ENCODE results near the gene REXO1.

The REXO1 gene

DNA sequence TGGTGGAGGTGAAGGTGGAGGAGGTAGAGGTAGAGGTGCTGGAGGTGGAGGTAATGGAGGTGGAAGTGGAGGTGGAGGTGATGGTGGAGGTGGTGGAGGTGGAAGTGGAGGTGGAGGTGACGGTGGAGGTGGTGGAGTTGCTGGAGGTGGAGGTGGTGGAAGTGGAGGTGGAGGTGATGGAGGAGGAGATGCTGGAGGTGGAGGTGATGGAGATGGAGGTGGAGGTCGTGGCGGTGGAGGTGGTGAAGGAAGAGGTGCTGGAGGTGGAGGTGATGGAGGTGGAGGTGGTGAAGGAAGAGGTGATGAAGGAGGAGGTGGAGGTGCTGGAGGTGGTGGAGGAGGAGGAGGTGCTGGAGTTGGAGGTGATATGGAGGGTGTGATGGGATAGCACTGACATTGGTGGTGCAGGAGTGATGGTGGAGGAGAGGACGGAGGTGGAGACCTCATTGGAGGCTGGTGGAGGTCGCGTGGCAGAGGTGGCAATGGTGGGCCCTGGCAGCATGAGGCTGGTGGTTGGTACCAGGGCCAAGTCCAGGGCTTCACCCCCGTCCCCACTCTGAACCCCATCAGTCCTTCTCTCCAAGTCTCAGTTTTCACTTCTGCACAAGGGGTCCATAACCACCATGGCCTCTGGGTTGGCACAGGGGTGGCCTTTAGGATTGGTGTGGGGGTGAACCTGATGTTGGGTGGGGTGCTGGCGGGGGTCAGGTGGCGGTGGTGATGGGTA is 79.2 kb downstream of the REXO1 start (continued):
- TF ChIP-seq, protein P1, sequence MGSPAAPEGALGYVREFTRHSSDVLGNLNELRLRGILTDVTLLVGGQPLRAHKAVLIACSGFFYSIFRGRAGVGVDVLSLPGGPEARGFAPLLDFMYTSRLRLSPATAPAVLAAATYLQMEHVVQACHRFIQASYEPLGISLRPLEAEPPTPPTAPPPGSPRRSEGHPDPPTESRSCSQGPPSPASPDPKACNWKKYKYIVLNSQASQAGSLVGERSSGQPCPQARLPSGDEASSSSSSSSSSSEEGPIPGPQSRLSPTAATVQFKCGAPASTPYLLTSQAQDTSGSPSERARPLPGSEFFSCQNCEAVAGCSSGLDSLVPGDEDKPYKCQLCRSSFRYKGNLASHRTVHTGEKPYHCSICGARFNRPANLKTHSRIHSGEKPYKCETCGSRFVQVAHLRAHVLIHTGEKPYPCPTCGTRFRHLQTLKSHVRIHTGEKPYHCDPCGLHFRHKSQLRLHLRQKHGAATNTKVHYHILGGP (tag by site-specific recombination; IDR thresholded peaks at IDR 0.05), result no peak
- TF ChIP-seq ZNF626 (tag by site-specific recombination; IDR thresholded peaks at IDR 0.05), result no peak
- TF ChIP-seq ZNF404 (tag by site-specific recombination; IDR thresholded peaks at IDR 0.05), result no peak
- no peak for TF ChIP-seq PRDM1 (tag by site-specific recombination; IDR thresholded peaks at IDR 0.05)
- TF ChIP-seq ZNF658 (tag by site-specific recombination; IDR thresholded peaks at IDR 0.05), result no peak
- TF ChIP-seq, protein P2, sequence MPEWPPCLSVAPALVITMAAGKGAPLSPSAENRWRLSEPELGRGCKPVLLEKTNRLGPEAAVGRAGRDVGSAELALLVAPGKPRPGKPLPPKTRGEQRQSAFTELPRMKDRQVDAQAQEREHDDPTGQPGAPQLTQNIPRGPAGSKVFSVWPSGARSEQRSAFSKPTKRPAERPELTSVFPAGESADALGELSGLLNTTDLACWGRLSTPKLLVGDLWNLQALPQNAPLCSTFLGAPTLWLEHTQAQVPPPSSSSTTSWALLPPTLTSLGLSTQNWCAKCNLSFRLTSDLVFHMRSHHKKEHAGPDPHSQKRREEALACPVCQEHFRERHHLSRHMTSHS (tag by site-specific recombination; IDR thresholded peaks at IDR 0.05), result no peak
- TF ChIP-seq HOXC10 (CRISPR knock-in tag; IDR thresholded peaks at IDR 0.05), result no peak
- TF ChIP-seq ZNF747 (tag by site-specific recombination; IDR thresholded peaks at IDR 0.05), result no peak
- TF ChIP-seq ZNF121 (tag by site-specific recombination; IDR thresholded peaks at IDR 0.05), result no peak
- 0 out of 2 replicates have a peak, but pooled peaks have one; percentile 26 for TF ChIP-seq ZNF23 (tag by site-specific recombination; IDR thresholded peaks at IDR 0.05; ENCODE audit: borderline replicate concordance)
- TF ChIP-seq ZNF791 (tag by site-specific recombination; IDR thresholded peaks at IDR 0.05), result no peak
- TF ChIP-seq, protein P3, sequence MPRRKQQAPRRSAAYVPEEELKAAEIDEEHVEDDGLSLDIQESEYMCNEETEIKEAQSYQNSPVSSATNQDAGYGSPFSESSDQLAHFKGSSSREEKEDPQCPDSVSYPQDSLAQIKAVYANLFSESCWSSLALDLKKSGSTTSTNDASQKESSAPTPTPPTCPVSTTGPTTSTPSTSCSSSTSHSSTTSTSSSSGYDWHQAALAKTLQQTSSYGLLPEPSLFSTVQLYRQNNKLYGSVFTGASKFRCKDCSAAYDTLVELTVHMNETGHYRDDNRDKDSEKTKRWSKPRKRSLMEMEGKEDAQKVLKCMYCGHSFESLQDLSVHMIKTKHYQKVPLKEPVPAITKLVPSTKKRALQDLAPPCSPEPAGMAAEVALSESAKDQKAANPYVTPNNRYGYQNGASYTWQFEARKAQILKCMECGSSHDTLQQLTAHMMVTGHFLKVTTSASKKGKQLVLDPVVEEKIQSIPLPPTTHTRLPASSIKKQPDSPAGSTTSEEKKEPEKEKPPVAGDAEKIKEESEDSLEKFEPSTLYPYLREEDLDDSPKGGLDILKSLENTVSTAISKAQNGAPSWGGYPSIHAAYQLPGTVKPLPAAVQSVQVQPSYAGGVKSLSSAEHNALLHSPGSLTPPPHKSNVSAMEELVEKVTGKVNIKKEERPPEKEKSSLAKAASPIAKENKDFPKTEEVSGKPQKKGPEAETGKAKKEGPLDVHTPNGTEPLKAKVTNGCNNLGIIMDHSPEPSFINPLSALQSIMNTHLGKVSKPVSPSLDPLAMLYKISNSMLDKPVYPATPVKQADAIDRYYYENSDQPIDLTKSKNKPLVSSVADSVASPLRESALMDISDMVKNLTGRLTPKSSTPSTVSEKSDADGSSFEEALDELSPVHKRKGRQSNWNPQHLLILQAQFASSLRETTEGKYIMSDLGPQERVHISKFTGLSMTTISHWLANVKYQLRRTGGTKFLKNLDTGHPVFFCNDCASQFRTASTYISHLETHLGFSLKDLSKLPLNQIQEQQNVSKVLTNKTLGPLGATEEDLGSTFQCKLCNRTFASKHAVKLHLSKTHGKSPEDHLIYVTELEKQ (tag by site-specific recombination; IDR thresholded peaks at IDR 0.05; ENCODE audit: borderline replicate concordance), result no peak
- TF ChIP-seq, protein P4, sequence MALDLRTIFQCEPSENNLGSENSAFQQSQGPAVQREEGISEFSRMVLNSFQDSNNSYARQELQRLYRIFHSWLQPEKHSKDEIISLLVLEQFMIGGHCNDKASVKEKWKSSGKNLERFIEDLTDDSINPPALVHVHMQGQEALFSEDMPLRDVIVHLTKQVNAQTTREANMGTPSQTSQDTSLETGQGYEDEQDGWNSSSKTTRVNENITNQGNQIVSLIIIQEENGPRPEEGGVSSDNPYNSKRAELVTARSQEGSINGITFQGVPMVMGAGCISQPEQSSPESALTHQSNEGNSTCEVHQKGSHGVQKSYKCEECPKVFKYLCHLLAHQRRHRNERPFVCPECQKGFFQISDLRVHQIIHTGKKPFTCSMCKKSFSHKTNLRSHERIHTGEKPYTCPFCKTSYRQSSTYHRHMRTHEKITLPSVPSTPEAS (tag by site-specific recombination; IDR thresholded peaks at IDR 0.05), result no peak
- no peak for TF ChIP-seq ZNF623 (tag by site-specific recombination; IDR thresholded peaks at IDR 0.05)
- no peak for TF ChIP-seq GFI1B (tag by site-specific recombination; IDR thresholded peaks at IDR 0.05)
- TF ChIP-seq ZNF830 (tag by site-specific recombination; IDR thresholded peaks at IDR 0.05; ENCODE audit: low read depth), result no peak
- TF ChIP-seq KLF8 (tag by site-specific recombination; IDR thresholded peaks at IDR 0.05), result no peak
- no peak for TF ChIP-seq ZNF571 (tag by site-specific recombination; IDR thresholded peaks at IDR 0.05)
- TF ChIP-seq EGR2 (tag by site-specific recombination; IDR thresholded peaks at IDR 0.05; ENCODE audit: low read depth), result peak; percentile 97
- TF ChIP-seq ZNF654 (tag by site-specific recombination; IDR thresholded peaks at IDR 0.05; ENCODE audit: low read depth), result no peak
- no peak for TF ChIP-seq ZNF311 (tag by site-specific recombination; IDR thresholded peaks at IDR 0.05; ENCODE audit: borderline replicate concordance)
- TF ChIP-seq ZNF544 (tag by site-specific recombination; IDR thresholded peaks at IDR 0.05), result no peak
- TF ChIP-seq ZNF473 (tag by site-specific recombination; IDR thresholded peaks at IDR 0.05), result no peak
- TF ChIP-seq, protein P5, sequence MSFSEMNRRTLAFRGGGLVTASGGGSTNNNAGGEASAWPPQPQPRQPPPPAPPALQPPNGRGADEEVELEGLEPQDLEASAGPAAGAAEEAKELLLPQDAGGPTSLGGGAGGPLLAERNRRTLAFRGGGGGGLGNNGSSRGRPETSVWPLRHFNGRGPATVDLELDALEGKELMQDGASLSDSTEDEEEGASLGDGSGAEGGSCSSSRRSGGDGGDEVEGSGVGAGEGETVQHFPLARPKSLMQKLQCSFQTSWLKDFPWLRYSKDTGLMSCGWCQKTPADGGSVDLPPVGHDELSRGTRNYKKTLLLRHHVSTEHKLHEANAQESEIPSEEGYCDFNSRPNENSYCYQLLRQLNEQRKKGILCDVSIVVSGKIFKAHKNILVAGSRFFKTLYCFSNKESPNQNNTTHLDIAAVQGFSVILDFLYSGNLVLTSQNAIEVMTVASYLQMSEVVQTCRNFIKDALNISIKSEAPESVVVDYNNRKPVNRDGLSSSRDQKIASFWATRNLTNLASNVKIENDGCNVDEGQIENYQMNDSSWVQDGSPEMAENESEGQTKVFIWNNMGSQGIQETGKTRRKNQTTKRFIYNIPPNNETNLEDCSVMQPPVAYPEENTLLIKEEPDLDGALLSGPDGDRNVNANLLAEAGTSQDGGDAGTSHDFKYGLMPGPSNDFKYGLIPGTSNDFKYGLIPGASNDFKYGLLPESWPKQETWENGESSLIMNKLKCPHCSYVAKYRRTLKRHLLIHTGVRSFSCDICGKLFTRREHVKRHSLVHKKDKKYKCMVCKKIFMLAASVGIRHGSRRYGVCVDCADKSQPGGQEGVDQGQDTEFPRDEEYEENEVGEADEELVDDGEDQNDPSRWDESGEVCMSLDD (tag by site-specific recombination; IDR thresholded peaks at IDR 0.05), result no peak
- TF ChIP-seq ZNF76 (tag by site-specific recombination; IDR thresholded peaks at IDR 0.05; ENCODE audit: borderline replicate concordance, low read depth), result no peak
- TF ChIP-seq ZNF707 (tag by site-specific recombination; IDR thresholded peaks at IDR 0.05), result no peak; the same call in 1 of the 2 replicates
- TF ChIP-seq ZNF341 (tag by site-specific recombination; IDR thresholded peaks at IDR 0.05; ENCODE audit: low read depth), result no peak
- TF ChIP-seq OVOL3 (tag by site-specific recombination; IDR thresholded peaks at IDR 0.05), result no peak
- no peak for TF ChIP-seq ZNF223 (tag by site-specific recombination; IDR thresholded peaks at IDR 0.05)
- TF ChIP-seq YY2 (tag by site-specific recombination; IDR thresholded peaks at IDR 0.05), result no peak
- no peak for TF ChIP-seq SCRT2 (tag by site-specific recombination; IDR thresholded peaks at IDR 0.05)
- TF ChIP-seq ZNF140 (tag by site-specific recombination; IDR thresholded peaks at IDR 0.05), result no peak

All from HEK293 (cell line).